Activated CD4-positive, CD25-positive, alpha-beta regulatory T cell treated with anti-CD3 and anti-CD28 coated beads, Interleukin-2, amount 50 U/mL, for 16 hours (primary cell): ENCODE measurements around the gene PRR20G.
"Not testable (repeated sequence)": the region's sequence is repeated elsewhere in the genome, so short reads cannot be mapped to it uniquely, and the experiment has no call there.

Source experiments
- DNase-seq: peaks from one replicate; pipeline ENCODE4 v3.0.0-alpha.2; 2020; ENCODE audit warnings: low read depth, low spot score

Gene PRR20G

DNA sequence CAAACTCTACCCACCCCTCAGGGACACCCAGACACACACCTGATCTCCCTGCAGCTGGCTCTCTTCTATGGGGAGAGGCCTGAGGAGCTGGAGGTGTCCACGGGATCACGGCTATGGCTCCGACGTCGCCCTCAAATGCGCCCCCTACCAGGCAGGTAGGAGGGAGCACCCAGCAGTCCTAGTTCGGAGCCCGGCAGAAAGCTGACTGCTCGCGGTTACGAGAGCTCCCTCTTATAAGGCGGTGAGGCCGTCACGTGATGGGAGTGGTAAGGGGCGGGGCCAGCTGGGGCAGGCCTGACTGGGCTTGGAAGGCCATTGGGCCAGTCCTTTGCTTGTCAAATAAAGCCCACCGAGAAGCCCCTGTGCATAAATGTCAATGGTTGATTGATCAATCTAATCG, at the start of gene PRR20G:
Gene PRR20G (minus strand): TSS at position 207 of the 400 bp plus-strand sequence. CDS start 681 bp downstream, outside the sequence.
- DNase-seq: no peak

- DNase-seq: no peak
These were observed 49.2 kb upstream of the PRR20G start for GRCh38 chr3:127337001-127337400.

DNA sequence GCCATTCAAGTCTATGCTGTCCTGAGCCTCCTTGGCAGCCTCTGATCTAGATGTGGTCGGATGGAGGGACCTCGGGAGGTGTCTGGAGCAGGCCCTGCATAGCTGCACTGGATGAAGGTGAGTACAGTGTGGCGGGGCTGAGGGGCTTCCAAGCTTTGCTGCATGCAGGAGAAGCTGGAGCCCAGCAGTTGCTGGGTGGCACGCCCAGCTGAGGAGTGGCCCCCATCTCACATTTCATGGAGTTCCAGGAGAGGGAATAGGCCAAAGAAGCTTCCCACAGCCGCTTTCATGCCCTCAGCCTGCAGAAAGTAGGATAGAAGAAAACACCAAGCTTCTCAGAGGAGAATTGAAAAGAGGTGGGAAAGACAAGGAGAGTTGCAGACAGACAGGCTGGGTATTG, 48.3 kb upstream of the PRR20G start:
- no peak for DNase-seq

DNA sequence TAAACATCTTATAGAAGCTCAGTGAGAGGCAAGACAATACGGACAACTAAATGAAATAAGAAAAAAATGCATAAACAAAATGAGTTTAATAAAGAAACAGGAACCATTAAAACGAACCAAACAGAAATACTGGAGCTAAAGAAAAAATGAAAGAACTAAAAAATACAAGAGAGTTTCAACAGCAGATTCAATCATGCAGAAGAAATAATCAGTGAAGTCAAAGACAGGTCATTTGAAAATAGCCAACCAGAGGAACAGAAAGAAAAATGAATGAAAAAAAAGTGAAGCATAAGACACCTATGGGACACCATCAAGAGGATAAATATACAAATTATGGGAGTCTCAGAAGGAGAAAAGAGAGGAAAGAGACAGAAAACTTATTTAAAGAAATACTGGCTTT, 42.5 kb upstream of the PRR20G start:
- DNase-seq: no peak

- DNase-seq: no peak
These were observed 41.9 kb upstream of the PRR20G start for GRCh38 chr3:127329631-127330285.

DNA sequence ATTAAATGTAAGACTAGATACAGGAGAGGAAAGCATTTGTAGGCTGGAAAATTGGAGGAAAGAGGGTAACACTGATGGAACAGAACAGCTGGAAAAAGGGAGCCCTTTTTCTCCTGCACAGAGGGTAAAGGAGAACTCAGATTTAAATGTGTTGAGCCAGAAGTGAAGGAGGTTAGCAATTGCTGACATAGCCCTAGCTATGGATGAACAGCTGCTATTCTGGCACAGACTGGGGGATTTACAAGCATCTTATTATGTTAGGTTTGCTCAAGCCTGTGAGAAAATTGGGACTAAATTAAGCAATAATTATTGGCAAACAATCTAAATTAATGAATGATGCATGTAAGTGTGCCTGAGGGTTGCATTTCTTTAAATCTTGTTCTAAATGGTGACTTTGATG, 40.6 kb upstream of the PRR20G start:
- DNase-seq: no peak

GRCh38 chr3:127326341-127326740, 38.5 kb upstream of the PRR20G start:
- DNase-seq: no peak

GRCh38 chr3:127325629-127325961, 37.7 kb upstream of the PRR20G start:
- DNase-seq: no peak

DNA sequence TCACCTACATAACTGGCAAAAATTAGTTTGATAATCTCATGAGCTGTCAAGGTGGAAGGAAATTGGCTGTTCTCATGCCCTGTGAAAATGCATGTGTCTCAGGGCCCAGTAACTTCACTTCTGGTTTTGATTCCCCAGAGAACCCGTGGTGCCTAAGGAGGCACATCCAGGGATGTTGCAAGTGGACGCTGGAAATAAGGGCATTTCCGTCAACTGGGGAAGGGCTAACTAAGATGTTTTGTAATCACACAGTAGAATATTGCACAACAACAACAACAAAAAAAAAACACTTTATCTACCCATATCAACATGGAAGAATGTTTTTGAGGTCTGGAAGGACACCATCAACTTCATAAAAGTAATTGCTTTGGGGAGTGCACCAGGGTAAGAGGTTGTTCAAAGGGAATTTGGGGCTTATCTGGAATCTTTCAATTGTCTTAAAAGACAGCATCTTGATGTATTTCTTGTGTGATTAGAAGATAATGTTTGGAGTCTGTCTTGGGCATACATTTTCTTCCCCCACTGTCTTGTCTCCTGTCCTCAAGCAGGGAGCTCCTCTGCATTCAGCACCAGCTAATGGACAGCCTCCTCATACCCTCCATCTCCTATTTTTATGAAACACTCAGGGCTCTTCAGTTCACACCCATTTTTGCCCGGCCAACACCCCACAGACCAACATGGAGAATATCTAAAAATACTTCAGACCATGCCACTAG, 37.2 kb upstream of the PRR20G start:
- no peak for DNase-seq

- no peak for DNase-seq
These were observed 36.2 kb upstream of the PRR20G start for GRCh38 chr3:127324076-127324475.

DNA sequence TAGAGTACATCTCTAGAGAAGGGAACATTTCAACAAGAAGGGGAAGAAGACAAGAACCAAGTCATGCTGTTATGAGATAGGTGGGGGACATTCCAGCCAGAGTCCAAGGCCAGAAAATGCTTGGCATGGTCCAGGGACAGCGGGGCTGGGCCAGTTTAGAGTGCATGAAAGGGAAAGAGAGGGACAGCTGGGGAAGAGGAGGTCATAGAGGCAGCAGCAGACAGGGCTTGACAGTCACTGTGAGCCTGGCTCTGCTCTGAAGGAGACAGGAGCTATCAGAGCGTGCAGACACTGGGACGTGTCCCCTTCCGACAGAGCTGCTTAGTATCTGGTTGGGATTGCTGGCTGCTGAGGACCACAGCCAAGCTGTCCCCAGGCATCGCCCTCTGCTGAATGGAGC, 35.7 kb upstream of the PRR20G start:
- DNase-seq: no peak

GRCh38 chr3:127321371-127321770, 33.5 kb upstream of the PRR20G start:
- DNase-seq: no peak

GRCh38 chr3:127320529-127321121, 32.8 kb upstream of the PRR20G start:
- no peak for DNase-seq

DNA sequence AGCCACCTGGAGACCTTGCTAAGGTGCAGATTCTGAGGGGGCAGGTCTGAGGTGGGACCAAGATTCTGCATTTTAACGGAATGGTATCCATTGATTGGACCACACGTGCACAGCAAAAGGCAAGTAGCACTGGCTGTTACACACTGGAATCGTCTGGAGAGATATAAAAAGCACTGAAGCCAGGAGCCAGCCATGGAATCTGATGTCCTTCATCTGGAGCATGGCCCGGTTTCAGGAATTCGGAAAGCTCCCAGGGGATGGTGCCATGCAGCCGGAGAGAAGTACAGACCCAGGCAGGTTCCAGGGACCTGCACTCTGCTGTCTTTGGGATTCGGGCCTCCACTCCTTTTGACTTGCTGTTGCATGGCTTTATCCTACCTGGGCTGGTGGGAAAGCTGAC, 28.8 kb upstream of the PRR20G start:
- DNase-seq: no peak

DNA sequence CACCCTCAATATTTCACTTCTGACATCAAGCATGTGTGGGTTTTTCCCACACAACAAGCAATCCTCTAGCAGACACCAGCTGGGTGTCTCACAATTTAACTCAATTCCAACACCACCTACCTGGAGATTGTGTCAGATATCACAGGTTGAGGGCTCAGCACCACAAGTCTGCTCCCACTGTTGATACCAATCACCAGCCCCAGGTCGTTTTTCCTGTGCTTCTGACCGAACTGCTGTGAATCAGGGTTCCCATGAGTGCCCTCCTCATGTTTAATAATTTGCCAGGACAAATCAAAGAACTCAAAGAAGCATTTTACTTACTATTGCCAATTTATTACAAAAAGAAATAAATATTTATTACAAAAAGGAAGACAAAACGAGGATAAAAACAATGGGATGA, 25.0 kb upstream of the PRR20G start:
- no peak for DNase-seq

DNA sequence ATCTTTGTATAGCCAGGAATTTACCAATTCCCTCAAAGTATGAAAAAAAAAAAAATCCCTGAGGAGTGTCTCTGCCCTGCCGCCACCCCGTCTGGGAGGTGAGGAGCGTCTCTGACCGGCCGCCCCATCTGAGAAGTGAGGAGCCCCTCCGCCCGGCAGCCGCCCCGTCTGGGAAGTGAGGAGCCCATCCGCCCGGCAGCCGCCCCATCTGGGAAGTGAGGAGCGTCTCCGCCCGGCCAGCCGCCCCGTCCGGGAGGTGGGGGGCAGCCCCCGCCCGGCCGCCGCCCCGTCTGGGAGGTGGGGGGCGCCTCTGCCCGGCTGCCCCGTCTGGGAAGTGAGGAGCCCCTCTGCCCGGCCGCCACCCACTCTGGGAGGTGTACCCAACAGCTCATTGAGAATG, 21.0 kb upstream of the PRR20G start:
- DNase-seq: not testable (repeated sequence)

GRCh38 chr3:127307916-127308315, 20.1 kb upstream of the PRR20G start:
- DNase-seq: no peak

DNA sequence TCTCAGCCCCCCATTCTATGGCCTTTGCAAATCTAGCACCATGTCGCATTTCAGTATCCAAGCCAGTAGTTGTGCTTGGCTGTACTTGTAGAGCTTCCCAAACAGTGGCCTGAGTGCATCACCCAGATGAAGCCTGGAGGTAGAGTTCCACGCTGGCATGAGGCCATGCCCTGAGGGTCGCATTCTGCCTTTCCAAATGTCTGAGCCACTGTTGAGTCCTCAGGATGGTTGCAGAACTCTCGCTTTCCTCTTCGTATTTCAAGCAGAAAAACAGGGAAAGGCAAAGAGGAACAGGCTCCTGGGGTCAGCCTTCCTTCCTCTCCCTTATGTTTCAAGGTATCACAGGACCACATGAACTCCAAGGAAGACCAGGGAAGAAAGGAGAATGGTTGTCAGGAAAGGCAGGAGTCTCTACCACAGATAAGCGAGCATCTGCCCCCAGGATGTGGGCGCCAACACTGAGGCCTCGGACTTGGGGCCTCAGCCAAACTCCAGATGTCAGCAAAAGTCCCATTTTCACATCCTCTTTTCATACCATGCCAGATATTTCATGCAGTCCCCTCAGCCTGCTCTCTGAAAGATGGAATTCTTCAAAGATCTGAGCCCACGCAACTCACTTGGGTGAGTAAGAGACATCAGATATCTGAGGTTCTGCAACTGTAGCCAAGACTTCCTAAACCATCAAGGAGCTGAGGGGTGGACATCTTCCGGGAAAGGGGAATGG, 19.4 kb upstream of the PRR20G start:
- no peak for DNase-seq

DNA sequence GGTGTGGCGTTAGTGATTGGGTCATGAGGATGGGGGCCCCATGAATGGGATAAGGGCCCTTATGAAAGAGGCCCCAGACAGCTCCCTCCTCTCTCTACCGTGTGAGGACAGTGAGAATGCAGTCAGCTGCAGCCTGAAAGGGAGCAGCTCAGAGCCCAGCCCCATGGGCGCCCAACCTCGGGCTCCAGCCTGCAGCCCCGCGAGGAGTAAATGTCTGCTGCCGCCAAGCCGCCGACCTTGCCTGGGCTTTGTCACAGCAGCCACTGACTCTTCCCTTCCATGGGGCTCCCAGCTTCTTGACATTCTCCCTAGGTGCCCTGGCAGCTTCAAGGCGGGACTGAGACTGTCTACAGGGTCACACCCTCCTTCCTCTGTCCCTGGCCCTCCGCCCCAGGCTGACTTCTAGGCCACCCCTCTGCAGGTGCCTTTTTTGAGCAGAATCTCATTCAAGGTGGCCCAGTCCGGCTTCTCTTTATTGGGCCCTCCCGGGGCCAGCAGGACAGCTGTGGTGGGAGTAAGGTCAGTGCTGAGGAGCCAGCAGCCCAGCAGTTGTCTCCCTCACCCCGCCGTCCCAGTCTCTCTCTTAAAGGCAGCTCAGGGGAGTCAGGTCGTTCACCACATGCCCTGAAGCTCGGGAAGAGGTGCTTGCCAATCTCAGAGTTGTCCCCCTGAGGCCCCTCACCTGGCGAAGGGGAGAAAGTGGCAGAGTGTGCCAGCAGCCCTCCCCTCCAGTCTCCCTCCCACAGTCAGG, 18.7 kb upstream of the PRR20G start:
- DNase-seq: no peak

GRCh38 chr3:127305499-127306060, 17.7 kb upstream of the PRR20G start:
- no peak for DNase-seq

DNA sequence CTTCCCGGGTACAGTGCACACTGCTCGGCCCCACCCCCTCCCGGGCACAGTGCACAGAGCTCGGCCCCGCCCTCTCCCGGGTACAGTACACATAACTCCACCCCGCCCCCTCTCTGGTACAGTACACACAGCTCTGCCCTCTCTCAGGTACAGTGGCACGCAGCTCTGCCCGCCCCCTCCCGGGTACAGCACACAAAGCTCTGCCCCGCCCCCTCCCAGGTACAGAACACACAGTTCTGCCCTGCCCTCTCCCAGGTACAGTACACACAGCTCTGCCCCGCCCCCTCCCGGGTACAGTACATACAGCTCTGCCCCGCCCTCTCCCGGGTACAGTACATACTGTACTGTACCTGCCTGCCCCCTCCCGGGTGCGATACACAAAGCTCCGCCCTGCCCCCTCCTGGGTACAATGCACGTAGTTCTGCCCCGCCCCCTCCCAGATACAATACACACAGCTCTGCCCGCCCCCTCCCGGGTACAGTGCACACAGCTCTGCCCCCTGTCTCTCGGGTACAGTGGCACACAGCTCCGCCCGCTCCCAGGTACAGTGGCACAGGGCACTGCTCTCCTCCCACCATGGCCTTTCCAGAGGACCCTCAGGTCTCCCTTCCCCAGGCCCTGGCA, 16.4 kb upstream of the PRR20G start:
- no peak for DNase-seq
